AG10803 (cell line): ENCODE measurements around the gene MTFP1.
A peak's percentile ranks its signal among the peaks of the same experiment; 100 is the strongest.
"Not testable (repeated sequence)": the region's sequence is repeated elsewhere in the genome, so short reads cannot be mapped to it uniquely, and the experiment has no call there.

ENCODE experiments used
- DNase-seq: peaks from one replicate; pipeline ENCODE4 v3.0.0; 2010; ENCODE audit warnings: low read depth
- H3K4me3 ChIP-seq: 2 replicates; pipeline ENCODE4 v1.5.1; 2011; ENCODE audit warnings: mild to moderate bottlenecking, low read length, control low read depth
- CTCF ChIP-seq: conservative IDR thresholded peaks from 2 replicates; pipeline ENCODE4 v1.5.1; 2011; ENCODE audit warnings: mild to moderate bottlenecking, low read length, control low read depth, inconsistent platforms

The MTFP1 gene

GRCh38 chr22:30445438-30446145 lies 20.0 kb downstream of the MTFP1 start:
- peak; percentile 20 for DNase-seq
- TF ChIP-seq CTCF: no peak
- no peak overlapping the region for H3K4me3 ChIP-seq

DNA sequence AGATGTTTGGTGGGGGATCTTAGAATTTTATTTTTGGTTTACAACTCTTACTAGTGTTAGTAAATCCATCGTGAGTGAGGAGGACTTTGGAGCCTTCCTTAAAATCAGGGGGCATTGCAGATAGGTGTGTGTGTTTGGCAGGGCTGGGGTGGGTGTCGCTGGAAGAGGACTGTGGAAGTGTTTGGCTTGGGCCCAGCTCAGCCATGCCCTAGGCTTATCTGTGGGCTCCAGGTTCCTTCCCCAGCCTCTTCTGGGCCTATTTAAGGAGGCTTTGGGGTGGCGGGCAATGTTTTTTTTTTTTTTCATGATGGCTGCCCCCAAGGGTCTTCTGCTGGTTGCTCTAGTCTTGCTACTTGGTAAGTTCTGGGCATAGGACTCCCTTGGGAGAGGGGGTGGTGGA lies 22.1 kb downstream of the MTFP1 start:
- no peak for TF ChIP-seq CTCF
- no peak for DNase-seq

GRCh38 chr22:30451488-30451887 lies 25.9 kb downstream of the MTFP1 start:
- H3K4me3 ChIP-seq, DNase-seq: not testable (repeated sequence)

More for the DNA sequence above, 22.1 kb downstream of the MTFP1 start:
- no peak overlapping the region for H3K4me3 ChIP-seq

DNA sequence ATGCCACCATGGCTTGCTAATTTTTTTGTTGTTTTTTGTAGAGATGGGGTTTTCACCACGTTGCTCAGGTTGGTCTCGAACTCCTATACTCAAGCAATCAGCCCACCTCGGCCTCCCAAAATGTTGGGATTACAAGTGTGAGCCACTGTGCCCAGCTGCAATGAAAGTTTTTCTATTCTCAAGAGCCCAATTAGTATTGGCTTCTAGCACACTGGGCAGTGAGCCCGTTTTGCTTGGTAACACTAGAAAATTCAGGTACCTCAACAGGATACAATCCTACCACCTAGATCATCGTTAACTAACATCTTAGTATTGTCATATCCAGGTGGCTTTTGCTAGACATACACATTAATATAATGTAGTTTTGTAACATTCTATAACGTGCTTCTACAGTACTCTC lies 27.3 kb downstream of the MTFP1 start:
- no peak for TF ChIP-seq CTCF
- DNase-seq: no peak
- no peak overlapping the region for H3K4me3 ChIP-seq

GRCh38 chr22:30453731-30454510 lies 28.4 kb downstream of the MTFP1 start:
- no peak for TF ChIP-seq CTCF
- no peak overlapping the region for H3K4me3 ChIP-seq
- no peak for DNase-seq

GRCh38 chr22:30455075-30455840 lies 29.7 kb downstream of the MTFP1 start:
- no peak for TF ChIP-seq CTCF
- H3K4me3 ChIP-seq: no peak overlapping the region
- DNase-seq: no peak

DNA sequence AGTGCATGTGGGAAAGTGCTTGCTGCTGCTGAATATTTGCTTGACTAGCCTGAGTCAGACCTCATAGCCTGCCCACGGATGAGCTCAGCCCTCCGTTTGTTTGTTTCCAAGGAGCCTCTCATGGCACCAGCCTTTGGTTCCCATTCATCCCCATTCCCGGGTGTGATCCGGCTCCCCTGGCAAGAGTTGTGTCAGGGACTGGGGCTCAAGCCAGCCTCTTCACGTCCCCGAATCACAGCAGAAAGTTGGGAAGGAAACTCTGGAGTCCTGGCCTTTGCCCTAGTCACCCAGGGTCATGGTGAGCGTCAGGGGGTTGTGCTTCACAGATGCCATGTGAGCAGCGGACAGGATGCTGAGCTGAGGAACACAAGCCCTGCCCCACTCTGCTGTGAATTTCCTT lies 32.4 kb downstream of the MTFP1 start:
- no peak for DNase-seq
- no peak for TF ChIP-seq CTCF
- H3K4me3 ChIP-seq: no peak overlapping the region
